Activated naive CD4-positive, alpha-beta T cell (primary cell): ENCODE measurements around the gene SLC35F6.
"Not testable (repeated sequence)": the region's sequence is repeated elsewhere in the genome, so short reads cannot be mapped to it uniquely, and the experiment has no call there.

Source experiments
- DNase-seq, 4 experiments: peaks; one replicate each; lab custom pipeline; 2025; lab: John Stamatoyannopoulos, UW

Gene SLC35F6

GRCh38 chr2:26784570-26785234 lies 20.6 kb downstream of the SLC35F6 start:
- DNase-seq = no peak

DNA sequence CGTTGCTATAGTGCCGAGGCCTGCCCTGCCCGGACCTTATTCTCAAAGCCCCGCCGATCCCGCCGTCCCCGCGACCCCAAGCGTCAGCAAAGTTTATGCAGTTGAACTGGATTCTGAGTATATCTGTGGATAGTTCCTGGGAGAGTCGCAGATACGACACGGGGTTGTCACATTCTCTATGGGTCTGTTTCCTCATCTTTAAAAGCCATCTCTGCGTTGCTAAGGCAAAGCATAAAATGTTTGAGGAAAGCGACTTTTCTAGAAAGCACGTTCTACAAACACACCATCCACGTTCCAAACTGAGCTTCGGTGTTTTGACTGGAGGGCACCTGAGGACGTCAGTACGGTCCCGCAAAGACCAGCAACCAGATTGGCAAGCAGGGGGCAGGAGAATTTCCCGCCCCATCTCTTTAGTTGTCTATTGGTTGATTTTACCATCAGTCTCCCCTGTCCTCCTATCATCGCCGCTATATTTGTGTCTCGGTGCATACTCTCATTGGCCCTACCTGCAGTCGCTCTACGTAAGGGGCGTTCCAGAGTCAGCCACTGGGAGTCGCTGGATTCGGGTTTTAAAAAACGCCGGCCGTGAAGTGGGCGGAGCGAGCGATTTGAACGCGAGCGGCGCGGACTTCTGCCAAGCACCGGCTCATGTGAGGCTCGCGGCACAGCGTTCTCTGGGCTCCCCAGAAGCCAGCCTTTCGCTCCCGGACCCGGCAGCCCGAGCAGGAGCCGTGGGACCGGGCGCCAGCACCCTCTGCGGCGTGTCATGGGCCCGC lies 21.5 kb downstream of the SLC35F6 start, which contains the start of gene CENPA:
Gene CENPA (plus strand): TSS at position 626 of the 776 bp plus-strand sequence. CDS start 141 bp downstream, at position 767.
- peak; percentile 78 to 93 (median 86) for DNase-seq

GRCh38 chr2:26786207-26787028 lies 22.3 kb downstream of the SLC35F6 start:
- DNase-seq = no peak

- no peak for DNase-seq
Observed at GRCh38 chr2:26792720-26793119, 28.6 kb downstream of the SLC35F6 start.

GRCh38 chr2:26793518-26793917 lies 29.4 kb downstream of the SLC35F6 start:
- DNase-seq = no peak

- not testable (repeated sequence) for DNase-seq
Observed at GRCh38 chr2:26795135-26795534, 31.1 kb downstream of the SLC35F6 start.

- no peak for DNase-seq
Observed at GRCh38 chr2:26801328-26801727, 37.2 kb downstream of the SLC35F6 start.

DNA sequence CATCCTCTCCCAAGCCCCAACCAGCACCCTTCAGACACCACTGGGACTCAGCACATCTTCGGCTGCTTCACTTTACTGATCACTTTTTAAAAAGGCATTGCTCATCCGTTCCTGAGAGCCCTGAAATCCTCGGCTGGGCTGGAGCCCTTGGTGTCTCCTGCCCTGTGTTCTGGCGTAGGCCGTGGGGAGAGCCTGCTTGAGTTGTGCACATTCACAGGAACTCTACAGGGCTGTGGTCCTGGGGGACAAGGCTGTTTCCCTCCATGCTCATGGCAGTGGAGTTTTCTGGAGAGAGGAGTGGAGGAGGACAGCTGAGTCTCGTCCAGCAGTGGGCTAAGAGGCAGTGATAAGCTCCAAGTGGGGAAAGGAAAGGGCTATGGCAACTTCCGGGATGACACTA lies 37.7 kb downstream of the SLC35F6 start:
- no peak for DNase-seq

DNA sequence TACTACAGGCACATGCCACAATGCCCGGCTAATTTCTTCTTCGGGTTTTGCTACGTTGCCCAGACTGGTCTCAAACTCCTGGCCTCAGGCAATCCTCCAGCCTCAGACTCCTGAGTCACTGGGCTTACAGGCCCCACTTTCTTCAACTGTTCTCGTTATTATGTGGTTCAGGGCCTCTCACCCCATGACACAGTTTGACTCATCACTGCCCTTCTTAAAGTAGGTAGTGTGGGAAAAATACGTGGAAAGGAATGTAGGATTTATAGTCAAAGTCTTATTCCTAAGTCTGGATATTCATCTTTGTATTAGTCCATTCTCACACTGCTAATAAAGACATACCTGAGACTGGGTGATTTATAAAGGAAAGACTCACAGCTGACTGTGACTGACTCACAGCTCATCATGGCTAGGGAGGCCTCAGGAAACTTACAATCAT lies 41.2 kb downstream of the SLC35F6 start:
- no peak for DNase-seq

GRCh38 chr2:26807788-26808460 lies 43.8 kb downstream of the SLC35F6 start:
- no peak for DNase-seq

- no peak for DNase-seq
Observed at GRCh38 chr2:26809211-26809610, 45.1 kb downstream of the SLC35F6 start.

DNA sequence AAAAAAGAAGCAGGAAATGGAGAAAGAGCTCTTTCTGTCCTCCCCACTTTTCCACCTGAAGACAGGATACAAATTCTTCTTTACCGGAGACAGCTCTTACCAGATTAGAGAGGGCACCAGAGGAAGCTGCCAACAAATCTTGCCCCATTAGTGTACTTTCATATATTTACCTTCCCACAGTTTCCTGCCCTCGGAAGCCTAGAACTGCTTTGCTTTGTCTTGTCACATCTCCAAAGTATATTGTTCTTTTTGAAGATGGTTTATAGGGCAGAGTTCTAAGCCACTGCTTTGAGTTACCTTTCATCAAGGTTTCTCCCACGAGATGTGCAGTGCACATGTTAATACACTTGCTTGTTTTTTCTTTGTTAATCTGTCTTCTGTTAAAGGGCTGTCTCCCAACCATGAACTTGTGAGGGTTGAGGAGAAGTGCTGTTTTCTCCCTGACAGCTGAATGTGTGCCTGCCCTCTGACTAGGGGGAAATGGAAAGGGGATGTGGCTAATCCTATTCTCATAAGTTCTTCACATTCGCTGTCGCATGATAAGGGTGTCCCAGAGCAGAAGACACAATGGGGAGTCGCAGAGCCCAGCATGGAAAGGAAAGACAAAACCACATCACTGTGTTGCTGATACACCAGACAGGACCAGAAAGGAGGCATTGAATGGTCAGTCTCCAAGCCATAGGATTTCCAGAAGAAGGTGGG lies 45.9 kb downstream of the SLC35F6 start:
- DNase-seq = no peak

DNA sequence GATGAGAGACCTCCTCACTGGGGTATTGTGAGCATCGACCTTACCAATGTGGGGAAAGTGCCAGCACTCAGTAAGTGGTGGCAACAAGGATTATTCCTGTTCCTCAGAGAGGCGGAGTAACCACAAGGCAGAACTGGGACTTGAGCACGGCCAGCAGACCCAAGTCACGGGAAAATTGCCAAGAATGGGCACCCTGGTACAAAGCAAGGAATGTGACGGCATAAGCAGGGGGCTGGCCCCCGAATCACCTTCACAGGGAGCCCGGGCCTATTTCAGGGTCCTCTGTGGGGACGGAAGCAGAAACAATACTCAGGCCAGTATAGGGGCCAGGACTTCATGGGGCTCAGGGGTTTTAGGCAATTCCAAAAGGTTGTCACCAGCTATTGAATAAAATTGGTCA lies 47.2 kb downstream of the SLC35F6 start:
- no peak for DNase-seq

DNA sequence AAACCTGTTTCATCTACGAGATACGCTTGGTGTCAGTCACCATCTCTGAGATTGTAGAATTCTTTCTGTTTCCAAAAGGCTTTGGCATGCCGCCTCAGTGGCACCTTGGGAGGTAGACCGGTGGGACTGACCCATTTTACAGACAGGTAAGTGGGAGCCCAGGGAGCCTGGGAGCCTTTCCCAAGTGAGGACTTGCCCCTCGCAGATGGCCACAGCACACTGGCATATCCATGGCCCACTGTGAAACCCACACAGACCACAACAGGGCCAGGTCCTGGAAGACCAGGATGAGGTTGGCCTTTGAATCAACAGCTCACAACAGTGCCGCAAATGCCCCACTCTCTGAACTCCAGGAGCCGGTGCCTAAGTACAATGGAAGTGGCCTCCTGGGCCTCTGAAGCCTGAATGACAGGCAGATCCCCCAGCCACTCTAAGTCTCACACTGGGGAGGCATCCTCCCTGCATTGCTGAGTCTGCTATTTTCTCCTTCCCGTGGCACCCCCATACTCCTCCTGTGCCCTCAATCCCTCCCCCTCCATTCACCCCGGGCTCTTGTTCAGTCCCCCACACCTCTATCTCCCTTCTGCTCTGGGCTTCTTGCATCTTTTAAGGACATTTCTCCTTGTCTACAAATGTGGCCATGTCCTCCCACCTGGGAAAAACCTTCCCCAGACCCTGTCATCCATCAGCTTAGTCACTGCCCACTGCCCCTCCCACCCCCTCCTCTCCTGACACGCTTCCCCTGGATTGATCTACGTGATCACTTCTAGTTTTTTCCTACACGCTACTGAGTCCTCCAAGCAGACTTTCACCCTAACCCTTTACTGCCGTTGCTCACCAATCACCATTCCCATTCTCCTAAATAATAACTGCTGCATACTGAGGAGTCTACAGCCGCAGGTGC lies 48.0 kb downstream of the SLC35F6 start:
- DNase-seq = no peak

DNA sequence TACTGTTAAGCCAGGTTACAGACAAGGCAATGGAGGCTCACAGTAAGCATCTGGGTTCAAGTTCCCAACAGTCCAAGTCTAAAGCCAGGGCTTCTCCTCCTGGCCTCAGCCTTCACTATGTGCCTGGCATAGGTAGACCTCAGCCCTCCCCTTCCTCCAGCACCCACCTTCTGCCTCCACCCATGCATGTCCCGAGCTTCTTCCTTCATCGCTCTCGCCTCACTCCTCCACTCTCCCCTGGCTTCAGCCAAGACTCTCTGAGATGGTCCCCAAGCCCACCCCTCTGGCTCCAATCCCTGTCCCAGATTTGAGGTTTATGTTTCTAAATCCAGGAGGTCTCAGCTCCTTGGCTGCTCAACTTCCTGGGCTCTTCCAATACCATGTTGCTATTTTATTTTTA lies 48.6 kb downstream of the SLC35F6 start:
- no peak for DNase-seq

GRCh38 chr2:26814072-26814765 lies 50.1 kb downstream of the SLC35F6 start:
- not testable (repeated sequence) for DNase-seq

GRCh38 chr2:26816893-26817292 lies 52.8 kb downstream of the SLC35F6 start:
- DNase-seq = no peak

- DNase-seq = no peak
Observed at GRCh38 chr2:26818255-26818654, 54.2 kb downstream of the SLC35F6 start.

DNA sequence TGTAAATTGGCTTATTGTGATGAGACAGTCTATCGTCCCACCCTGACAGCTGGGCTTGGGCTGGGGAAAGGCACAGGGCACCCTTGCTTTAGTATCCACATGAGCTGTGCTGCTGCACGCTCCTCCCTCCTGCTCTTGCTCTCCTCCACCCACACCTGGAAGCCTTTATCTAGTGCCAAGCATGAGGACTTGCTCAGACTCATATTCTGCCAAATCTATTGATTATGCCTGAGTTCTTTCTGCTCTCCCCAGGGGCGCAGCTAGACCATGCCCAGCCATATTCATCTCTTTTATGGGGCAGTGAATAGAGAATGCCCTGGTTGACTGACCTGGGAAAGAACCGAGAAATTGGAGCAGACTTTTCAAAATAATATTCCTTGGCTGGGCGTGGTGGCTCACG lies 54.9 kb downstream of the SLC35F6 start:
- DNase-seq = no peak

- no peak for DNase-seq
Observed at GRCh38 chr2:26820932-26821331, 56.8 kb downstream of the SLC35F6 start.
